Measurements from ENCODE around the gene CMPK2.
"Not testable (repeated sequence)": the region's sequence is repeated elsewhere in the genome, so short reads cannot be mapped to it uniquely, and the experiment has no call there.

Gene CMPK2

GRCh38 chr2:6879011-6879410, 13.3 kb upstream of the CMPK2 start:
- no peak for DNase-seq

GRCh38 chr2:6878549-6878948, 12.8 kb upstream of the CMPK2 start:
- no peak for DNase-seq

GRCh38 chr2:6877402-6878304, 11.9 kb upstream of the CMPK2 start, which contains the start of gene RSAD2:
Gene RSAD2, plus strand, starts transcription at chr2:6877777. Its CDS starts 24 bp downstream, at chr2:6877801.
- DNase-seq: peak; percentile 46

- no peak for DNase-seq
Measured at GRCh38 chr2:6876309-6876708, 10.6 kb upstream of the CMPK2 start.

GRCh38 chr2:6874032-6874431, 8.3 kb upstream of the CMPK2 start:
- no peak for DNase-seq

- DNase-seq: no peak
Measured at GRCh38 chr2:6872394-6872793, 6.7 kb upstream of the CMPK2 start.

- no peak for DNase-seq
Measured at GRCh38 chr2:6866982-6867381, 1.3 kb upstream of the CMPK2 start.

- no peak for DNase-seq
Measured at GRCh38 chr2:6866275-6866671, 566 bp upstream of the CMPK2 start.

GRCh38 chr2:6864923-6865345, 773 bp downstream of the CMPK2 start:
- no peak for DNase-seq

- no peak for DNase-seq
Measured at GRCh38 chr2:6864231-6864754, 1.4 kb downstream of the CMPK2 start.

GRCh38 chr2:6863792-6864191, 1.9 kb downstream of the CMPK2 start:
- DNase-seq: no peak

GRCh38 chr2:6860296-6860695, 5.4 kb downstream of the CMPK2 start:
- DNase-seq: no peak

- not testable (repeated sequence) for DNase-seq
Measured at GRCh38 chr2:6858466-6859027, 7.2 kb downstream of the CMPK2 start.

- DNase-seq: no peak
Measured at GRCh38 chr2:6856548-6856920, 9.2 kb downstream of the CMPK2 start.

GRCh38 chr2:6855860-6856547, 9.7 kb downstream of the CMPK2 start:
- no peak for DNase-seq

- DNase-seq: no peak
Measured at GRCh38 chr2:6854416-6854815, 11.3 kb downstream of the CMPK2 start.

- DNase-seq: no peak
Measured at GRCh38 chr2:6852195-6852594, 13.5 kb downstream of the CMPK2 start.

- DNase-seq: no peak
Measured at GRCh38 chr2:6846967-6847681, 18.6 kb downstream of the CMPK2 start.

- no peak for DNase-seq
Measured at GRCh38 chr2:6846540-6846939, 19.2 kb downstream of the CMPK2 start.

- no peak for DNase-seq
Measured at GRCh38 chr2:6845903-6846302, 19.8 kb downstream of the CMPK2 start.

- DNase-seq: no peak
Measured at GRCh38 chr2:6845312-6845711, 20.4 kb downstream of the CMPK2 start.

- no peak for DNase-seq
Measured at GRCh38 chr2:6841537-6842287, 24.0 kb downstream of the CMPK2 start.

Measured in amniotic stem cell (primary cell).